AG20443 (cell line): Measurements from ENCODE around the gene UMAD1.

ENCODE experiments used
- DNase-seq: peaks from one replicate; pipeline ENCODE4 v3.0.0; 2012; ENCODE audit warnings: low spot score, mixed read lengths

UMAD1 gene

DNA sequence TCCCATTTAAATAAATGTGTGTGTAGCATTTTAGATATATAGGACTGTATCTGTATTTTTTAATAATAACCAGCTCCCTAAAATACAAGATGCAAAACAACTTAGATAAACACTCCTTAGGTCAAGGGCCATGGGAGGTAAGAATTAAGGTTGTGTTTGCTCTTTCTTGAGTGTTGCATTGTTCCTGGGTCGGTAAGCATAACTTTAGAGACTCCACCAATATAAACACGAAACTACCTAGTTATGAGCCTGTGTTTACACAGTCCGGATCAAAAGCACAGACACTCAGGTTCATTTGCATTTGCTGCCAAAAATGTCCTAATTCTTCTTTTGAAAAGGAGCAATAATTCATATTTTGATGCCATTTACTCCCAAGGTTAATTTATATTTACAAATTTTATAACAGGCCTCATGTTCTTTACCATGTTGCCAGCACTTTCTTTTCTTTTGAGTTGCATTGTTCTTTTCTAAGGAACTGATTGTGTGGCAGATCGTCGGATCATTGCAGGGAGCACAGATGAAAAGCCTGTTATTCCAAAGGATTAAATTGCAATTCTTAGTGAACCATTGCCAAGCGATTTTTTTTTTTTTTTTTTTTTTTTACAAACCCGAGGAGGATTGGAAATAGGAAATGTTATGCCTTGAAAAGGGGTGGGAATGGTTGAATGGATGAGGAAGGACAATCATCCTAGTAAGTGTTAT is 282.3 kb downstream of the UMAD1 start:
- DNase-seq, result no peak

DNA sequence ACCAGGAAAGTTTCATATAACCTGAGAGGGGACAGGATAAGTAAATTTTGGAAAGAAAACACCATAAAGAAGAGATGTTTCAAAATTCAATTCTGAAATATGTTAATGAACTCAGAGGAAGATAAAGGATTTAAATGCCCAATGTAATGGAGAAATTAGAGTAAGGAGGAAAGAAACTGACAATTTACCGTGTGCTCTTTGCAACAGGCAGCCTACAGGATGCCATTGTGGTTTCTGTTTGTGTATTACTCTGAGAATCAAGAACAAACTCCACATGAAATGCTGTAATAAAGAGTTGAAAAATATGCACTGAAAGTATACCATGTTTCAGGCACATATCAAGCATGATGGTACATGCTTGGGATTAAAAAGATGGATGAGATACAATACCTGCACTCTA is 283.3 kb downstream of the UMAD1 start:
- DNase-seq, result no peak

DNA sequence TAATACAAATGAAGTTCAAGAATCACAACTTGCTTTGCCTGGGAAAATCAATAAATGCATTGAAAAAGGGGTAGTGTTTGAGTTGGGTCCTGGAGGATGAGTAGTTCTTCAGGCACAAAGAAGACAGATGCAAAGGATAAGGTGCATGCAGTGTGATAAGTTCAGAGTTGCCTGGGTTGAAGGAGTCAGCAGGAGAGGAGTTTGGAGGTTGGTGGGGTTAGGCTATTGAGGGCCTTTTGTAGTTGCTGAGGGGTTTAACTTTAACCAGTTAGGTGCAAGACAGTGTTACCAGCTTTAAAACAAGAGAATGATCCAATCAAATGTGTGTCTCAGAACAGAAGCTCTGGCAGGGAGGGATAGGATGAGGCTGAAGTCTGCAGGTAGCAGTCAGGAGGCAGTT is 283.8 kb downstream of the UMAD1 start:
- no peak for DNase-seq
